Esophagus squamous epithelium (tissue), 5 donors: ENCODE measurements around the gene PDGFB. TPM values are rescaled to one million over a fixed set of nuclear protein-coding genes. Genes with fewer than 3 reads are reported as not detected.

Source experiments
- DNase-seq: peaks from one replicate; lab custom pipeline; 2025; lab: John Stamatoyannopoulos, UW
- H3K27ac ChIP-seq, 4 donors: fragments of 200-600 bp; sonication (generic); one replicate each; pipeline ENCODE4 v1.5.1; 2016 to 2019; ENCODE audit warnings: mild to moderate bottlenecking in 1 of 4
- H3K27me3 ChIP-seq, 4 donors: fragments of 200-600 bp; sonication (generic); 1 replicate in 3 of 4; 2 replicates in 1 of 4; pipeline versions ENCODE4 v1.5.1 to v1.6.0; 2017 to 2021; ENCODE audit warnings: antibody characterized with exemption in 1 of 4
- H3K36me3 ChIP-seq, 3 donors: fragments of 200-600 bp; sonication (generic); one replicate each; pipeline ENCODE4 v1.5.1; 2016 to 2019
- H3K4me1 ChIP-seq, 3 donors: fragments of 200-600 bp; sonication (generic); one replicate each; pipeline ENCODE4 v1.5.1; 2017 to 2019
- H3K4me3 ChIP-seq, 4 donors: fragments of 200-600 bp; sonication (generic); 1 replicate in 3 of 4; 2 replicates in 1 of 4; pipeline ENCODE4 v1.5.1; 2016 to 2019; ENCODE audit warnings: mild to moderate bottlenecking in 2 of 4, moderate library complexity in 1 of 4
- H3K9me3 ChIP-seq, 3 donors: fragments of 200-600 bp; sonication (generic); one replicate each; pipeline ENCODE4 v1.5.1; 2016 to 2019
- CTCF ChIP-seq, 6 experiments: fragments of 450-650 bp in 4 of 6; fragments of 200-600 bp in 2 of 6; sonication (generic) in 2 of 6; IDR thresholded peaks; one replicate each; pipeline ENCODE4 v1.5.1; 2016 to 2019; ENCODE audit warnings: antibody characterized with exemption in 6 of 6, mild to moderate bottlenecking in 4 of 6, moderate library complexity in 4 of 6
- POLR2A ChIP-seq, 4 donors: fragments of 450-650 bp; IDR thresholded peaks; one replicate each; pipeline ENCODE4 v1.6.1; 2017; ENCODE audit warnings: antibody characterized with exemption in 4 of 4, mild to moderate bottlenecking in 4 of 4, moderate library complexity in 3 of 4
- WGBS, 2 donors: methylation state at CpG; one replicate each; pipeline ENCODE4 v1.1.5; 2018; 5-methylcytosine and 5-hydroxymethylcytosine counted together
- intact Hi-C: fragments of 100-400 bp; cut with DNase I; formaldehyde crosslinking; loops from one replicate; pipeline ENCODE4 v1.15.0; 2022
- total RNA-seq, 4 donors: library from RNA; depleted of rRNA; stranded (reverse); fragments of >200 nt; gene quantifications; one replicate each; pipeline ENCODE4 v1.1.0, GENCODE V29; 2016
- donor health status: DM: yes; HTN: yes; CAD: no.

The PDGFB gene
- total RNA-seq, 4 donors from 2014 or later, result 1.2 to 6.3 (median 3.7) TPM

- 67 to 88% methylated on average over 4 to 5 of the region's 17 CpGs for WGBS, 2 donors
- no peaks in the 10 kb centered on the region for H3K36me3 ChIP-seq
- intact Hi-C loops, result no loop called here
Measured at GRCh38 chr22:39273950-39274887, 29.4 kb upstream of the PDGFB start.

GRCh38 chr22:39270792-39271191 is 26.0 kb upstream of the PDGFB start:
- no peaks in the 10 kb centered on the region for H3K36me3 ChIP-seq
- H3K27me3 ChIP-seq, result peaks cover 0 to 7% (median 0%) of the 10 kb centered on the region in 4 donors
- H3K4me1 ChIP-seq, result no peaks in the 10 kb centered on the region
- no peak for DNase-seq
- TF ChIP-seq CTCF (IDR thresholded peaks at IDR 0.05) (no peak), POLR2A (IDR thresholded peaks at IDR 0.05) (no peak)
- H3K27ac ChIP-seq, result no peak overlapping the region
- no peaks in the 10 kb centered on the region for H3K9me3 ChIP-seq
- H3K4me3 ChIP-seq, result no peak overlapping the region
- intact Hi-C loops, result no loop called here
- 93 to 94% methylated on average over 4 to 8 of the region's 9 CpGs for WGBS, 2 donors

More at GRCh38 chr22:39273950-39274887, 29.4 kb upstream of the PDGFB start:
- no peak overlapping the region for H3K27ac ChIP-seq
- H3K4me1 ChIP-seq, result peaks cover 0 to 1% (median 0%) of the 10 kb centered on the region in 3 donors
- no peak for TF ChIP-seq CTCF (IDR thresholded peaks at IDR 0.05)
- no peak for TF ChIP-seq POLR2A (IDR thresholded peaks at IDR 0.05)
- no peak for DNase-seq
- H3K27me3 ChIP-seq, result peaks cover 0 to 24% (median 0%) of the 10 kb centered on the region in 4 donors
- no peaks in the 10 kb centered on the region for H3K9me3 ChIP-seq
- no peak overlapping the region for H3K4me3 ChIP-seq

- TF ChIP-seq CTCF (IDR thresholded peaks at IDR 0.05), result no peak
- TF ChIP-seq POLR2A (IDR thresholded peaks at IDR 0.05), result no peak
- WGBS, 2 donors, result 57 to 61% methylated on average over 4 to 5 of the region's 5 CpGs
- Histone ChIP-seq H3K27me3 (peaks cover 0 to 6% (median 0%) of the 10 kb centered on the region in 4 donors), H3K4me1 (no peaks in the 10 kb centered on the region), H3K4me3 (no peak overlapping the region), H3K9me3 (no peaks in the 10 kb centered on the region), H3K36me3 (no peaks in the 10 kb centered on the region), H3K27ac (no peak overlapping the region)
- intact Hi-C loops, result no loop called here
- DNase-seq, result no peak
Measured at GRCh38 chr22:39270280-39270679, 25.5 kb upstream of the PDGFB start.

GRCh38 chr22:39269095-39269790 is 24.5 kb upstream of the PDGFB start:
- Histone ChIP-seq H3K4me1 (no peaks in the 10 kb centered on the region), H3K4me3 (no peak overlapping the region), H3K9me3 (no peaks in the 10 kb centered on the region), H3K36me3 (no peaks in the 10 kb centered on the region), H3K27me3 (peaks cover 0 to under 1% (median 0%) of the 10 kb centered on the region in 4 donors), H3K27ac (no peak overlapping the region)
- no peak for DNase-seq
- TF ChIP-seq CTCF (IDR thresholded peaks at IDR 0.05), result no peak
- 61% methylated on average over 4 of the region's 11 CpGs; no CpG with 5 or more reads in 1 of the 2 donors for WGBS, 2 donors
- intact Hi-C loops, result no loop called here

- DNase-seq, result no peak
- Histone ChIP-seq H3K9me3 (no peaks in the 10 kb centered on the region), H3K36me3 (no peaks in the 10 kb centered on the region), H3K4me1 (no peaks in the 10 kb centered on the region), H3K27ac (no peak overlapping the region), H3K27me3 (no peaks in the 10 kb centered on the region), H3K4me3 (no peak overlapping the region)
- intact Hi-C loops, result no loop called here
- 62 to 73% methylated on average over 5 to 6 of the region's 7 CpGs for WGBS, 2 donors
- no peak for TF ChIP-seq POLR2A (IDR thresholded peaks at IDR 0.05)
- TF ChIP-seq CTCF (IDR thresholded peaks at IDR 0.05), result no peak
Measured at GRCh38 chr22:39268645-39269044, 23.9 kb upstream of the PDGFB start.
